ENCODE results near the gene HMGN5.

HMGN5 gene

DNA sequence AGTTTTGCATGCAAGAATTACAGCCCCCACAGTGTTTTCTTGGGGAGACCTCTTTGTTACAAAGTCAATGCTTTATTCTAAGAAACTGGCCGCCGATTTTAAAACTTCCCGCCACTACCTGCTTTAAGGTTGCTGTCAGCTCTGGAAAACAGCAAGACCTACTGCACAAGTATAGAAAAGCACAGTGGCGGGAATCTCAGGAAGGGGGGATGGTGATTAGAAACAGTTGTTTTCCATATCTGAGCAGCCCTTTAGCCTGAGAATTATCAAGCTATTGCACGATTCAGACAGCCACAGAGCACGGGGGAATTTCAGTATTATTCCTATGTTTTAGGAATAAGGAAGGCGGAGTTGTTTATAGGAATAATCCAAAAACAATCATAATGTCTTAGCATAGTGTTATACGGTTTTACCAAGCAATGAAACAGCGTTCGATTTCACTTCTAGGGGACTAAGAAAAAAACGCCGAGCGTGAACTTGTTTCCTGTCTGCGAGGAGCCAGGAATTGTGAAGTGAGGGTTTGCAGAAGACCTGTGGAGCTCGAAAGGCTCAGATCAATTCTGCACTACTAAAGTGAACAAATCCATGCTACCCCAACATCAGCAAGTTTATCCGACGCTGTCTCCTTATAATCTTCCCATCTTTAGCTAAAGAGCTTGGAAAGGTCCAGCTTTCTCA lies 81.3 kb downstream of the HMGN5 start:
- no peak for DNase-seq (ENCODE audit: low spot score)

- no peak for DNase-seq (ENCODE audit: low spot score)
These were observed 87.0 kb downstream of the HMGN5 start for GRCh38 chrX:81114757-81115156.

GRCh38 chrX:81110286-81110685 lies 91.4 kb downstream of the HMGN5 start:
- no peak for DNase-seq (ENCODE audit: low spot score)

GRCh38 chrX:81082649-81083048 lies 119.1 kb downstream of the HMGN5 start:
- no peak for DNase-seq (ENCODE audit: low spot score)
